ENCODE data around the gene STK11IP.

The STK11IP gene

DNA sequence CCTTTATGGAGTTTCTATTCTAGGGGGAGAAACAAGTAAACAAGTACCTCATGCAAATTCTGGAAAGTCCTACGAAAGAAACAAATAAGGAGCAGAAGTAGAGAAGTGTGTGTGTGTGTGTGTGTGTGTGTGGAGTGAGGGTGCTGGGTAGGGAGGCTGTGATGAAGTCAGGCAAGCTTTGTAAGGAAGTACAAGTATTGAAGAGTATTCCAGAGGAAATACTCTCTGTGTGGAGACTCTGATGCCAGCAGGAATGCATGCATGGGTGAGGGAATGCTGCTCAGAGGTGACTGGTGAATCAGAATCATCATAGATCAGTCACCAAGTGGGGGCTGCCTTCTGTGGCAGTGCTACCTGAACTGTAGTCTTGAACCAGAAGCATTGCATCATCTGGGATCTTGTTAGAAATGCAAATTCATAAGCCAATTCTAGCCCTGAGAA is 64.3 kb downstream of the STK11IP start:
- Histone ChIP-seq H3K9me3 (ENCODE audit: insufficient read depth, low read length) (no peaks in the 10 kb centered on the region), H3K36me3 (replicated peaks; ENCODE audit: low read depth, low read length) (no peaks in the 10 kb centered on the region), H3K27me3 (ENCODE audit: low read depth, low read length) (peaks cover 4% of the 10 kb centered on the region; the same call in 1 of the 2 replicates), H3K79me2 (ENCODE audit: low read length) (no peaks in the 10 kb centered on the region), H3K9ac (ENCODE audit: low read length) (no peak overlapping the region), H2AFZ (ENCODE audit: low read depth, low read length) (no peak overlapping the region), H3K4me1 (ENCODE audit: low read length) (peaks cover 12% of the 10 kb centered on the region), H3K4me2 (ENCODE audit: low read length) (no peak overlapping the region), H3K27ac (ENCODE audit: low read length) (no peak overlapping the region), H3K4me3 (ENCODE audit: low read length) (no peak overlapping the region), H4K20me1 (ENCODE audit: insufficient read depth, low read length) (no peaks in the 10 kb centered on the region)
- TF ChIP-seq, protein P1, sequence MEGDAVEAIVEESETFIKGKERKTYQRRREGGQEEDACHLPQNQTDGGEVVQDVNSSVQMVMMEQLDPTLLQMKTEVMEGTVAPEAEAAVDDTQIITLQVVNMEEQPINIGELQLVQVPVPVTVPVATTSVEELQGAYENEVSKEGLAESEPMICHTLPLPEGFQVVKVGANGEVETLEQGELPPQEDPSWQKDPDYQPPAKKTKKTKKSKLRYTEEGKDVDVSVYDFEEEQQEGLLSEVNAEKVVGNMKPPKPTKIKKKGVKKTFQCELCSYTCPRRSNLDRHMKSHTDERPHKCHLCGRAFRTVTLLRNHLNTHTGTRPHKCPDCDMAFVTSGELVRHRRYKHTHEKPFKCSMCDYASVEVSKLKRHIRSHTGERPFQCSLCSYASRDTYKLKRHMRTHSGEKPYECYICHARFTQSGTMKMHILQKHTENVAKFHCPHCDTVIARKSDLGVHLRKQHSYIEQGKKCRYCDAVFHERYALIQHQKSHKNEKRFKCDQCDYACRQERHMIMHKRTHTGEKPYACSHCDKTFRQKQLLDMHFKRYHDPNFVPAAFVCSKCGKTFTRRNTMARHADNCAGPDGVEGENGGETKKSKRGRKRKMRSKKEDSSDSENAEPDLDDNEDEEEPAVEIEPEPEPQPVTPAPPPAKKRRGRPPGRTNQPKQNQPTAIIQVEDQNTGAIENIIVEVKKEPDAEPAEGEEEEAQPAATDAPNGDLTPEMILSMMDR (IDR thresholded peaks at IDR 0.05; ENCODE audit: low read depth, low read length): no peak
- TF ChIP-seq EZH2phosphoT487 (IDR thresholded peaks at IDR 0.05; ENCODE audit: low read depth): no peak

DNA sequence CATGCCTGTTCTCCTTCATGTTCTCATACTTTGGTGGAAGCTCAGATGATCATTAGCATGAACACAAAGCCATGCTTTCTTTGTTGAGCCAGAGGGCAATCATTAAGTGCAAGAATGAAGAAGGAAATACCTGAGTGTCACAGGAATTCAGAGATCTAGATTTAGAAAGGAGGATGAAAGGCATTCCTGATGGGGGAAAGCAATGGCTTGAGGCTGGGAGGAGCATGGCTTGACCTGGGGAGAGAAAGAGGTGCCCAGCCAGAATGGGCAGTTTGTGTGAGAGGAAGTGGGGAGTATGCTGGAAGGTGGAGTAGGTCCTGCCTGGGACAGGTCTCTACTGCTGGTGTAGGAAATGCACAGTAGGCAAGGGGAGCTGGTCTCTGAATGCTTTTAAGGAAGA is 64.9 kb downstream of the STK11IP start:
- H3K36me3 ChIP-seq (replicated peaks; ENCODE audit: low read depth, low read length): no peaks in the 10 kb centered on the region
- H2AFZ ChIP-seq (ENCODE audit: low read depth, low read length): no peak overlapping the region
- H3K4me3 ChIP-seq (ENCODE audit: low read length): no peak overlapping the region
- no peak overlapping the region for H3K4me2 ChIP-seq (ENCODE audit: low read length)
- H3K9ac ChIP-seq (ENCODE audit: low read length): no peak overlapping the region
- no peaks in the 10 kb centered on the region for H3K79me2 ChIP-seq (ENCODE audit: low read length)
- no peaks in the 10 kb centered on the region for H4K20me1 ChIP-seq (ENCODE audit: insufficient read depth, low read length)
- H3K27me3 ChIP-seq (ENCODE audit: low read depth, low read length): peaks cover 2% of the 10 kb centered on the region; the same call in 1 of the 2 replicates
- H3K4me1 ChIP-seq (ENCODE audit: low read length): peaks cover 12% of the 10 kb centered on the region
- H3K27ac ChIP-seq (ENCODE audit: low read length): no peak overlapping the region
- no peak for TF ChIP-seq EZH2phosphoT487 (IDR thresholded peaks at IDR 0.05; ENCODE audit: low read depth)
- TF ChIP-seq, protein P1 (IDR thresholded peaks at IDR 0.05; ENCODE audit: low read depth, low read length): no peak
- no peaks in the 10 kb centered on the region for H3K9me3 ChIP-seq (ENCODE audit: insufficient read depth, low read length)

DNA sequence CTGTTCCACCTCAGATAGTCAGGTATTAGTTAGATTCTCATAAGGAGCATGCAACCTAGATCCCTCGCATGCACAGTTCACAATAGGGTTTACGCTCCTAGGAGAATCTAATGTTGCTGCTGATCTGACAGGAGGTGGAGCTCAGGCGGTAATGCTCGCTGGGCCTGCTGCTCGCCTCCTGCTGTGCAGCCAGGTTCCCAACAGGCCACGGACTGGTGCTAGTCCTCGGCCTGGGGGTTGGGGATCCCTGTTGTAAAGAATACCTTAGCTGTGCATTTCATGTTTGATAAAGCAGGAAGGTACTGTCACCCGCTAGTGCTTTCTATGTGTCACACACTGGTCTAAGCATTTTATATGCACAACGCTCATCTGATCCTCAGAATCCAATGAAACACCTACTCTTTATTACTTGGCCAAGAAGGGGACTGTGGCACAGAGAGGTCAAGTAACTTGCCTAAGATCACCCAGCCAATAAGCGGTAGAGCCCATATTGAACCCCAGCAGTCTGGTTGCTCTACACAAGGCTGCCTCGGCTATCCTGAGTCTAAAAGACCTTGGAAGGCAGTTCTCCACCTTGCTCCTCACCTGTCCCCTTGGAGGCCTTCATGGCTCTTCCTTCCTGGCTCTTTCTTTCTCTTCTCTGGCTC is 65.6 kb downstream of the STK11IP start:
- H3K9me3 ChIP-seq (ENCODE audit: insufficient read depth, low read length): no peaks in the 10 kb centered on the region
- no peak overlapping the region for H3K27ac ChIP-seq (ENCODE audit: low read length)
- no peak overlapping the region for H3K4me2 ChIP-seq (ENCODE audit: low read length)
- no peaks in the 10 kb centered on the region for H3K27me3 ChIP-seq (ENCODE audit: low read depth, low read length)
- H3K4me3 ChIP-seq (ENCODE audit: low read length): no peak overlapping the region
- no peaks in the 10 kb centered on the region for H3K79me2 ChIP-seq (ENCODE audit: low read length)
- no peaks in the 10 kb centered on the region for H3K36me3 ChIP-seq (replicated peaks; ENCODE audit: low read depth, low read length)
- TF ChIP-seq EZH2phosphoT487 (IDR thresholded peaks at IDR 0.05; ENCODE audit: low read depth): no peak
- TF ChIP-seq, protein P1 (IDR thresholded peaks at IDR 0.05; ENCODE audit: low read depth, low read length): no peak
- peaks cover 12% of the 10 kb centered on the region for H3K4me1 ChIP-seq (ENCODE audit: low read length)
- no peak overlapping the region for H3K9ac ChIP-seq (ENCODE audit: low read length)
- H4K20me1 ChIP-seq (ENCODE audit: insufficient read depth, low read length): no peaks in the 10 kb centered on the region
- no peak overlapping the region for H2AFZ ChIP-seq (ENCODE audit: low read depth, low read length)

DNA sequence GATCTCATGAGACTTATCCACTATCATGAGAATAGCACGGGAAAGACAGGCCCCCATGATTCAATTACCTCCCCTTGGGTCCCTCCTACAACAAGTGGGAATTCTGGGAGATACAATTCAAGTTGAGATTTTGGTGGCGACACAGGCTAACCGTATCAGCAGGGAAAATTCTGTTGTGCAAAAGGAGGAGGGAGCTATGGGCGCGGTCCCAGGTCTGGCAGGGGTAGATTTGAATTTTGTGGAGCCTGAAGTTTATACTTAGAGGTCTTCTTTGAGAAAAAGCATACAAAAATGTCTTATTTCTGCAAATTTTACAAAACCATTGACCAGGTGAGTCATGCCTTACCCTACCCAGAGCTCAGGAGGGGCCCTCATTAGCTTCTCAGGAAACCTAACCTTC is 66.4 kb downstream of the STK11IP start:
- Histone ChIP-seq H4K20me1 (ENCODE audit: insufficient read depth, low read length) (no peaks in the 10 kb centered on the region), H3K27ac (ENCODE audit: low read length) (no peak overlapping the region), H3K4me2 (ENCODE audit: low read length) (no peak overlapping the region), H3K27me3 (ENCODE audit: low read depth, low read length) (no peaks in the 10 kb centered on the region), H3K79me2 (ENCODE audit: low read length) (no peaks in the 10 kb centered on the region), H3K9ac (ENCODE audit: low read length) (no peak overlapping the region), H3K4me3 (ENCODE audit: low read length) (no peak overlapping the region), H3K9me3 (ENCODE audit: insufficient read depth, low read length) (no peaks in the 10 kb centered on the region), H3K4me1 (ENCODE audit: low read length) (peaks cover 12% of the 10 kb centered on the region), H3K36me3 (replicated peaks; ENCODE audit: low read depth, low read length) (no peaks in the 10 kb centered on the region), H2AFZ (ENCODE audit: low read depth, low read length) (no peak overlapping the region)
- TF ChIP-seq, protein P1 (IDR thresholded peaks at IDR 0.05; ENCODE audit: low read depth, low read length): no peak
- no peak for TF ChIP-seq EZH2phosphoT487 (IDR thresholded peaks at IDR 0.05; ENCODE audit: low read depth)
